OCI-LY1 (cell line): ENCODE measurements around the gene NSD2.
"Not testable (repeated sequence)": the region's sequence is repeated elsewhere in the genome, so short reads cannot be mapped to it uniquely, and the experiment has no call there.

Source experiments
- EZH2 ChIP-seq: fragments of 200-600 bp; sonication (generic), shearing (Covaris generic); IDR thresholded peaks from 2 replicates; pipeline ENCODE4 v1.8.0; 2017; ENCODE audit warnings: borderline replicate concordance, mixed run types, mild to moderate bottlenecking, antibody characterized with exemption, low read length, moderate library complexity, mixed read lengths
- TF ChIP-seq, protein P1 (sequence below): fragments of 200-600 bp; sonication (generic), shearing (Covaris generic); IDR thresholded peaks from 2 replicates; pipeline ENCODE4 v1.5.1; 2017; ENCODE audit warnings: mild to moderate bottlenecking, antibody characterized with exemption, low read length, moderate library complexity, mixed read lengths

DNA sequence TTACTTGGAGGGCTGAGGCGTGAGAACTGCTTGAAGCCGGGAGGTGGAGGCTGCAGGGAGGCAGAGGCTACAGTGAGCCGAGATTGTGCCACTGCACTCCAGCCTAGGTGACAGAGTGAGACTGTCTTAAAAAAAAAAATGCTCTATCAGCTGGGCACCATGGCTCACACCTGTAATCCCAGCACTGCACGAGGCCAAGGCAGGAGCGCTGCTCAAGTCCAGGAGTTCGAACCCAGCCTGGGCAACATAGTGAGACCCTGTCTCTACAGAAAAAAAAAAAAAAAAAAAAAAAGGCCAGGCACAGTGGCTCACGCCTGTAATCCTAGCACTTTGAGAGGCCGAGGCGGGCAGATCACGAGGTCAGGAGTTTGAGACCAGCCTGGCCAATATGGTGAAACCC, 26.6 kb upstream of the NSD2 start:
- TF ChIP-seq, protein P1, sequence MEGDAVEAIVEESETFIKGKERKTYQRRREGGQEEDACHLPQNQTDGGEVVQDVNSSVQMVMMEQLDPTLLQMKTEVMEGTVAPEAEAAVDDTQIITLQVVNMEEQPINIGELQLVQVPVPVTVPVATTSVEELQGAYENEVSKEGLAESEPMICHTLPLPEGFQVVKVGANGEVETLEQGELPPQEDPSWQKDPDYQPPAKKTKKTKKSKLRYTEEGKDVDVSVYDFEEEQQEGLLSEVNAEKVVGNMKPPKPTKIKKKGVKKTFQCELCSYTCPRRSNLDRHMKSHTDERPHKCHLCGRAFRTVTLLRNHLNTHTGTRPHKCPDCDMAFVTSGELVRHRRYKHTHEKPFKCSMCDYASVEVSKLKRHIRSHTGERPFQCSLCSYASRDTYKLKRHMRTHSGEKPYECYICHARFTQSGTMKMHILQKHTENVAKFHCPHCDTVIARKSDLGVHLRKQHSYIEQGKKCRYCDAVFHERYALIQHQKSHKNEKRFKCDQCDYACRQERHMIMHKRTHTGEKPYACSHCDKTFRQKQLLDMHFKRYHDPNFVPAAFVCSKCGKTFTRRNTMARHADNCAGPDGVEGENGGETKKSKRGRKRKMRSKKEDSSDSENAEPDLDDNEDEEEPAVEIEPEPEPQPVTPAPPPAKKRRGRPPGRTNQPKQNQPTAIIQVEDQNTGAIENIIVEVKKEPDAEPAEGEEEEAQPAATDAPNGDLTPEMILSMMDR: not testable (repeated sequence)
- TF ChIP-seq EZH2: not testable (repeated sequence)
